NCI-H510A treated with DMSO at 0.1 percent for 48 hours (cell line): ENCODE results near the gene IFITM5.
"Not testable (repeated sequence)": the region's sequence is repeated elsewhere in the genome, so short reads cannot be mapped to it uniquely, and the experiment has no call there.

Experiments used
- DNase-seq: peaks from one replicate; lab custom pipeline; 2025; lab: John Stamatoyannopoulos, UW

IFITM5 gene

DNA sequence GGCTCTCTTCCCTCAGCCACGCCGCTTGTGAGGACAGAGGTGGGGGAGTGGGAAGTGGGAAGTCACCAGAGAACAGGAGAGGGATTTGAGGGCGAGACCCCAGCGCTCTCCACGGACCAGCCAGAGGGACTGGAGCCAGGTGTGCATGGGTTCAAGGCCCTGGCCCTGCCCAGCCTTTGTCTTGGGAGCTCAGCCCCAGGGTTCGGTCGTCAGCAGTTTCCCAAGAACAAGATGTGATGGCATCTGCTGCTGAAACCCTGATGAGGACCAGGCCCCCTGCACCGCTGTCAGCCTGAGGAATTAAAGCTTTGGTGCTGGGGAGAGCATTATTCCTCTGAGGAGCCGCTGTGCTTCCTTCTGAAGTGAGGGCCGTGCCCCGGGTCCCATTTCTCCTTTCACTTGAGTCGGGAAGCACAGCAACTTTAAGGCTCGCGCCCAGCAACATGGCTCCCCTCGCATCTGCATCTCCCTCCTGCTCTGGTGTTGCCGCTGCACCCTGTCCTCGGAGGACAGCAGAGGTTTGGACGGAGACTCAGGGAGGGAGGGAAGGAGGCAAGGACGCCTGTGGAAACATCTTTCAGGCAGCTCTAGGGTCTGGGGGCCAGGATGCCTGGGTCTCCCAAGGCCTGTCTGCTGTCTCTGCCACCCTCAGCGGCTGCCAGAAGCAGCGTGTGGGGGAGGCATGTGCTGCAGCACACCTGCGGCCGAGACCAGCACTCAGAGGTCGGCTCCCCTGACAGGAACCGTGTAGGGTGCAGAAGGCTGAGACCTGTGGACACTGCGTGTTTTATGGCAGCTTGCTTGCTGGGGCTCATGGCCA lies 3.8 kb downstream of the IFITM5 start:
- no peak for DNase-seq

GRCh38 chr11:294780-295179 lies 4.5 kb downstream of the IFITM5 start:
- no peak for DNase-seq

DNA sequence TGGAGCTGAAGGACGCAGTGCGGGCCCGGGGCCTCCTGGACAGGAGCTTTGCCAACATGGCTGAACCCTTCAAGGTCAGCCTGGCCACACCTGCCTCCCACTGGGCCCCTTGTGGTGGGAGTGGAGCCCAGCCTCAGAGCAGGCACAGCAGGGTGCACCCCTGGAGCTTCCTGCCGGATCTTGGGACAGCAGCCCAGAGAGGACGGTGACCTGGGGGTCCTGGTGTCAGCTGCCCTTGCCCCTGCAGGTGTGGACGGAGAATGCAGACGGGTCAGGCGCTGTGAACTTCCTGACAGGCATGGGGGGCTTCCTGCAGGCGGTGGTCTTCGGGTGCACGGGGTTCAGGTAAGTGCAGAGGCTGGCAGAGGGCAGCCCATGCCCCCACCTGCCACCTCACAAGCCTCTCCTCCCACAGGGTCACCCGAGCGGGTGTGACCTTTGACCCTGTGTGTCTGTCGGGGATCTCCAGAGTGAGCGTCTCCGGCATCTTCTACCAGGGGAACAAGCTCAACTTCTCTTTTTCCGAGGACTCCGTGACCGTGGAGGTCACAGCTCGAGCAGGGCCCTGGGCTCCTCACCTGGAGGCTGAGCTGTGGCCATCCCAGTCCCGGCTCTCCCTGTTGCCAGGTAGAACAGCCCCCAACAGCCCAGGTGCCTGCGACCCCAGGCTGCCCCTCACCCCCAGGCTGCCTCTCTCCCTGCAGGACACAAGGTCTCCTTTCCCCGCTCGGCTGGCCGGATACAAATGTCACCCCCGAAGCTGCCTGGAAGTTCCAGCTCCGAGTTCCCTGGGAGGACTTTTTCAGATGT lies 5.3 kb downstream of the IFITM5 start:
- no peak for DNase-seq

DNA sequence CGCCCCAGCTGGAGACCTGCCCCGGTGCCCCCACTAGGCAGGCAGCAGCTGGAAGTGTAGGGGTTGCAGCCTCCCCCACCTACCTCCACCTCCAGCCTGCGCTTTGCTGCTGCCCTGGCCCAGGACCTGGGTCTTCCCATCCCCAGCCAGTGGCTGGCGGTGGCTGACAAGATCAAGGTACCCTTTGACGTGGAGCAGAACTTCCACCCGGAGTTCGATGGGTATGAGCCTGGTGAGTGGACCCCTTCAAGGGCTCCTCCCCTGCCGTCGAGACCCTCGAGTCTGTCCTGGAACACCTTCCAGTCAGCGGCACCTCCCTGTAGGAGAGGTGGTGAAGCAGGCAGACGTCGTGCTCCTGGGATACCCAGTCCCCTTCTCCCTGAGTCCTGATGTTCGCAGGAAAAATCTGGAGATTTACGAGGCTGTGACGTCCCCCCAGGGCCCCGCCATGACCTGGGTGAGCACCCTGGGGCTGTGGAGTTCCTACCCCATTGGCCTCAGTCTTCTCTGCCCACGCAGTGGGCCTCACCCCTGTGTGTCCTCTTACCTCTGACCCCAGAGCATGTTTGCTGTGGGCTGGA lies 6.0 kb downstream of the IFITM5 start:
- no peak for DNase-seq

- no peak for DNase-seq
Measured at GRCh38 chr11:292211-293121, 6.9 kb downstream of the IFITM5 start.

DNA sequence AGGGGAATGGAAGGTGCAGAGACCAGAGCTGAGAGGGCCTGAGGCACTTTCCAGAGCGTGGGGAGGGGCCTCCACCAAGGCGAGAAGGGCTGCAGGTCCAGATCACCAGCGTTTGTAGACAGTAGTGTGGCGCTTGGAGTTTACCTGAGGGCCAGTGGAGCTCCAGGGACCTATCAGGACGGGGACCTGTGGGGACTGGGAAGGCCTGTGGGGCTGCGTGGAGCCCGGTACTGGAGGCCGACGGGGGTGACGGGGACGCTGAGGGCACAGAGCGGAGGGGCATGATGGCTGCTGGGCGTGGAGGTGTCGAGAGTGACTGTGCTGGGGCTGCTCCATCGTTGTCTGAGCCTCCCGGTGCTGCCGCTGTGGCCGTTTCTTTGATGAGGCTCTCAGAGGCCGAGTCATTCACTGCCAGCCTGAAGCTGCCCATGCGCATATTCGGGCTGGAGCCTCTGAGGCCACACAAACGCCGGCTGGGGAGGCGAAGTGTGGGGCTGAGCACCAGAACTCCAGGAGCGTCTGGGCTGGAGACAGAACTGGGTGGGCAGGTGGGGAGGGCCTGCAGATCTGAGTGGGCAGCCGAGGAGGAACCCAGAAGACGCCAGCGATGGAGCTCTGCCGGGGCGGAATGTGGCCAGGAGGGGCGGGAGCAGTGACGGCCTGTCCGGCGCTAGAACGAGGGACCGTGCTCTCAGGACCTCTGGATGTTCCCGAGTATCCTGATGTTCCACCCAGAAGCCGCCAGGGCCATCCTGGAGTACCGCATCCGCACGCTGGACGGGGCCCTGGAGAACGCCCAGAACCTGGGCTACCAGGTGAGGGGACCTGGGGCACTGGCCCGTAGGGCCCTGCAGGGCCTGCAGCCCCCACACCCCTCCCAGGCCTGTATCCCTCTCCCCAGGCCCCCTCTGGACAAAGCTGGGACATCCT lies 7.8 kb downstream of the IFITM5 start:
- DNase-seq = no peak

GRCh38 chr11:290621-291231 lies 8.6 kb downstream of the IFITM5 start:
- no peak for DNase-seq

- no peak for DNase-seq
Measured at GRCh38 chr11:289712-290620, 9.4 kb downstream of the IFITM5 start.

DNA sequence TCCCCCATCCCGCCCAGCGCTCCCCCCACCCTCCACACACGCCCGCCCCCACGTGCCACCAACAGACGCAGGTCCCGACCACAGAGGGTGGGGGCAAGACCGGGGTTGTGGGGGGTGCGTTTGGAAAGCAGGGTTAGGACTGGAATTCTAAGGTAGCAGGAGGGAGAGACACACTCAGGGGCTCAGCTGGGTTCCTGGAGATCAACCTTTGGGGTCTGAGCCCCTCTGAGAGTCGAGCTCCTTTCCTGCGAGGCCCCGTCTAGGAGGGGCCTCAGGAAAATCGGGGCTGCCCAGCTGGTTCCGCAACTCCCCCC lies 10.0 kb downstream of the IFITM5 start:
- no peak for DNase-seq

- DNase-seq = no peak
Measured at GRCh38 chr11:288478-289397, 10.6 kb downstream of the IFITM5 start, which contains the start of gene PGGHG. Gene PGGHG, plus strand, starts transcription at chr11:289126. Its CDS starts 691 bp downstream, at chr11:289817.

DNA sequence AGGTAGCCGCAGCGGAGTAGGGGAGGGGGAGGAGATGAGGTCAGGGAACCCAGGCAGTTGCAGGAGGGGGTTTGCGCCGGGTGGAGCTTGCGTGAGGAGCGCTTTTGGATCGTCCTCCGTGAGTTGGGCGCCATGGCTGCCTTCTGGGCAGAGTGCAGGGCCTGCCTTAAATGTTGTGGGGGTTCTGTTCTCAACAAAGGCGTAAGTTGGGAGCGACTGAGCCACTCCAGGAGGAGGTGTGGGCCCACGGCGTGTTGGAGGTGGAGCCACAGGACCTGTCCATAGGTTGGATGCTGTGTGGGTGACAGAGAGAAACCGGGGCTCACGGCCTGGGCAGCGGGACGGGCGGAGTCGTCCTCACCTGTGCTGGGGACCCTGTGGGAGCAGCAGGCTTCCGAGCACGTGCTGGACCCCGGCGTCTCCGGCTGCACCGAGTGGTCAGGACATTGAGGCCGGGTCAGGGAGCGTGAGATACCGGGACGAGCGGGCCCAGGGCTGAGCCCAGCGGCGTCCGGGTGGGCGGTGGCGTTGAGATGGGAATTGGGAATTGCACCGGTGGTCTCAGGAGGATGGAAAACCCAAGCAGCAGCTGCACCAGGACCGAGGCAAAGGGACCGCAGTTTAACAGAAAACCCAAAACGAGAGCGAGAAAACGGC lies 11.4 kb downstream of the IFITM5 start:
- no peak for DNase-seq

DNA sequence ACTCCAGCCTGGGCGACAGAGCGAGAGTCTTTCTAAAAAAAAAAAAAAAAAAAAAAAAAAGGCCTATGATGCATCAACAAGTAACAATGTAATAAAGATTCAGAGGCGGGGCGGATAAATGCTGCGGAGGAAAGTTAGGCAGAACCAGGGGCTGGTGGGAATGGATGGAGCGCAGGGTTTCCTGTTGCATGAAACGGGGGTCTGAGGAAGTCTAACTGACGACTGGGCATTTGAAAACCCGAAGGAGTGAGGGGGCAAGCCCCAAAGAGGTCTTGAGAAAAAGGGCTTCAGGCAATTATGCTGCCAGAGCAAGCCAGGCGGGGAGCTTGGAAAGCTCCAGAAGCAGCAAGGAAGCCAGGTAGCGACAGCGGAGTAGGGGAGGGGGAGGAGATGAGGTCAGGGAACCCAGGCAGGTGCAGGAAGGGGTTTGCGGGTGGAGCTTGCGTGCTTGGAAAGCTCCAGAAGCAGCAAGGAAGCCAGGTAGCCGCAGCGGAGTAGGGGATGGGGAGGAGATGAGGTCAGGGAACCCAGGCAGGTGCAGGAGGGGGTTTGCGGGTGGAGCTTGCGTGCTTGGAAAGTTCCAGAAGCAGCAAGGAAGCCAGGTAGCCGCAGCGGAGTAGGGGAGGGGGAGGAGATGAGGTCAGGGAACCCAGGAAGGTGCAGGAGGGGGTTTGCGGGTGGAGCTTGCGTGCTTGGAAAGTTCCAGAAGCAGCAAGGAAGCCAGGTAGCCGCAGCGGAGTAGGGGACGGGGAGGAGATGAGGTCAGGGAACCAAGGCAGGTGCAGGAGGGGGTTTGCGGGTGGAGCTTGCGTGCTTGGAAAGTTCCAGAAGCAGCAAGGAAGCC lies 12.1 kb downstream of the IFITM5 start:
- not testable (repeated sequence) for DNase-seq

DNA sequence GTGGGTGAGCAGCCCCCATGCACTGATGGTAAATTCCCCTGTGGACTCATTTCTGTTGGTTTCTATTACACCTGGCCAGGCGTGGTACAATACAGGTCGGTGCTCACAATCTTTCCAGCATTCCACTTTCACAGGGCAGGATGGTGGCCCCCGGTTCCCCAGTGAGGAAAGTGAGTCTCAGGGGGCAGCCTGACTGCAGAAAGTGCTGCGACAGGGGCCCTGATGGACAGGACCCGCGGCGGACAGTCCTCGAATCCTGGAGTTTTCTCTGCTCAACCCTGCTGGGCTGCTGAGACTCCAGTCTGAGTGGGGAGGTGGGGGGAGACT lies 13.5 kb downstream of the IFITM5 start:
- no peak for DNase-seq

- no peak for DNase-seq
Measured at GRCh38 chr11:285021-285893, 14.1 kb downstream of the IFITM5 start.

- no peak for DNase-seq
Measured at GRCh38 chr11:284105-285020, 15.0 kb downstream of the IFITM5 start.
